ENCODE measurements around the gene ATG12. TPM values are rescaled to one million over a fixed set of nuclear protein-coding genes. Genes with fewer than 3 reads are reported as not detected.
A peak's percentile ranks its signal among the peaks of the same experiment; 100 is the strongest.

ATG12 gene
- total and polyA plus RNA-seq, 2 of the 13 experiments (the other 11 are each of a cell fraction or from before 2014, with no cell fraction given): 46.4 to 58.1 TPM

GRCh38 chr5:115816226-115817081 lies 24.9 kb downstream of the ATG12 start, which contains the start of gene CDO1 (continued):
- TF ChIP-seq ZBTB44 (CRISPR knock-in tag; IDR thresholded peaks at IDR 0.05): no peak
- TF ChIP-seq POLR2G (IDR thresholded peaks at IDR 0.05; ENCODE audit: low read depth, low read length): peak; percentile 85
- no peak for TF ChIP-seq NCOR1 (IDR thresholded peaks at IDR 0.05; ENCODE audit: borderline replicate concordance, low read length)
- TF ChIP-seq ZNF557 (CRISPR knock-in tag; IDR thresholded peaks at IDR 0.05): no peak
- no peak for TF ChIP-seq ZNF44 (CRISPR knock-in tag; IDR thresholded peaks at IDR 0.05)
- peak; percentile 38 for TF ChIP-seq ASH2L (IDR thresholded peaks at IDR 0.05; ENCODE audit: insufficient read length, low read depth, low read length)
- no peak for TF ChIP-seq JUNB (CRISPR knock-in tag; IDR thresholded peaks at IDR 0.05; ENCODE audit: borderline replicate concordance)
- no peak for TF ChIP-seq BRD4 (CRISPR knock-in tag; IDR thresholded peaks at IDR 0.05)
- peak; percentile 49; the same call in 1 of the 2 replicates for TF ChIP-seq DZIP1 (CRISPR knock-in tag; IDR thresholded peaks at IDR 0.05)
- TF ChIP-seq ETV6 (CRISPR knock-in tag; conservative IDR thresholded peaks at IDR 0.05): no peak
- no peak for TF ChIP-seq HMG20B (CRISPR knock-in tag; conservative IDR thresholded peaks at IDR 0.05)
- TF ChIP-seq ARNT (IDR thresholded peaks at IDR 0.05): no peak
- TF ChIP-seq PLRG1 (conservative IDR thresholded peaks at IDR 0.05): no peak
- no peak for TF ChIP-seq ELF3 (CRISPR knock-in tag; IDR thresholded peaks at IDR 0.05)
- TF ChIP-seq ZNF34 (CRISPR knock-in tag; IDR thresholded peaks at IDR 0.05; ENCODE audit: borderline replicate concordance): no peak
- 0 out of 2 replicates have a peak, but pooled peaks have one; percentile 14 for TF ChIP-seq NR2C2 (CRISPR knock-in tag; IDR thresholded peaks at IDR 0.05; ENCODE audit: borderline replicate concordance)
- no peak for TF ChIP-seq ZNF83 (CRISPR knock-in tag; IDR thresholded peaks at IDR 0.05; ENCODE audit: borderline replicate concordance)
- no peak for TF ChIP-seq ZNF644 (CRISPR knock-in tag; IDR thresholded peaks at IDR 0.05; ENCODE audit: low read depth)
- TF ChIP-seq KLF12 (CRISPR knock-in tag; IDR thresholded peaks at IDR 0.05; ENCODE audit: borderline replicate concordance): peak; percentile 30; the same call in 1 of the 2 replicates
- TF ChIP-seq ZHX2 (IDR thresholded peaks at IDR 0.05; ENCODE audit: low read depth): no peak
- no peak for TF ChIP-seq ZHX2 (CRISPR knock-in tag; IDR thresholded peaks at IDR 0.05; ENCODE audit: borderline replicate concordance)

All from HepG2 (cell line).